Tibial artery (tissue), 4 donors: ENCODE data around the gene ARL3.
"Not testable (repeated sequence)": the region's sequence is repeated elsewhere in the genome, so short reads cannot be mapped to it uniquely, and the experiment has no call there.

ENCODE experiments used
- DNase-seq, 2 donors: peaks; one replicate each; pipeline ENCODE4 v3.0.0-alpha.2; 2019
- H3K27ac ChIP-seq, 2 donors: fragments of 200-600 bp; sonication (generic) in 1 of 2; 1 replicate in 1 of 2; 2 replicates in 1 of 2; pipeline ENCODE4 v1.5.1; 2018 to 2019; ENCODE audit warnings: mild to moderate bottlenecking in 1 of 2
- H3K27me3 ChIP-seq, 2 donors: fragments of 200-600 bp; sonication (generic) in 1 of 2; one replicate each; pipeline versions ENCODE4 v1.5.1 to v1.6.0; 2016 to 2019
- H3K36me3 ChIP-seq, 3 donors: fragments of 200-600 bp; sonication (generic) in 2 of 3; one replicate each; pipeline ENCODE4 v1.5.1; 2016 to 2019; ENCODE audit warnings: mild to moderate bottlenecking in 2 of 3
- H3K4me1 ChIP-seq, 4 donors: fragments of 200-600 bp; sonication (generic) in 2 of 4; 1 replicate in 3 of 4; 2 replicates in 1 of 4; pipeline ENCODE4 v1.5.1; 2016 to 2019
- H3K4me3 ChIP-seq, 2 donors: fragments of 200-600 bp; sonication (generic) in 1 of 2; 1 replicate in 1 of 2; 2 replicates in 1 of 2; pipeline ENCODE4 v1.5.1; 2018 to 2019; ENCODE audit warnings: mild to moderate bottlenecking in 2 of 2
- H3K9me3 ChIP-seq, 3 donors: fragments of 200-600 bp; sonication (generic) in 1 of 3; one replicate each; pipeline ENCODE4 v1.5.1; 2016 to 2019
- intact Hi-C: fragments of 100-400 bp; cut with DNase I; formaldehyde crosslinking; loops from one replicate; pipeline ENCODE4 v1.15.0; 2023; ENCODE audit warnings: low total_unique reads
- TF ChIP-seq, protein P1 (sequence below), 2 experiments: fragments of 200-600 bp in 1 of 2; fragments of 450-650 bp in 1 of 2; IDR thresholded peaks; one replicate each; pipeline ENCODE4 v1.5.1; 2017 to 2019; ENCODE audit warnings: antibody characterized with exemption in 2 of 2, mild to moderate bottlenecking in 1 of 2, moderate library complexity in 1 of 2

ARL3 gene

DNA sequence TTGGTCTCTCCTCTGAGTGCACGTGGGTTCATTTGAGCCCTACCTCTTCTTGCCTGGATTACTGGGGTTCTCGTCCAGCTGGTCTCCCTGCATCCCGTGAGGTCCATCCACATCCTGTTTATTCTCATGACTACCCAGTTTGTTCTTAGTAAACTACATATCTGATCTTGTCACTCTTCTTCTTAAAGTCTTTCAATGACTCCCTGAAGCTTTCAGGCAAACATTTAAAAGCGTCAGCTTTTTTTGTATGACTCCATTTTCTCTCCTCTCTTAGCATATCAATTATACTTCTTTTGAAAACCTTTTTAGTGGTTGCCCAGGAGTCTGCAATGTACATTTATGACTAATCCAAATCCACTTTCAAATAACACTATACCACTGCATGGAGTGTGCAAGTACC is 7.8 kb upstream of the ARL3 start:
- no peak for DNase-seq
- Histone ChIP-seq H3K27ac (no peak overlapping the region), H3K4me3 (no peak overlapping the region), H3K36me3 (peaks cover 0 to 7% (median 0%) of the 10 kb centered on the region in 3 donors), H3K9me3 (no peaks in the 10 kb centered on the region), H3K4me1 (peaks cover 0 to 5% (median 0%) of the 10 kb centered on the region in 4 donors), H3K27me3 (no peaks in the 10 kb centered on the region)
- intact Hi-C loops = no loop called here
- TF ChIP-seq, protein P1, sequence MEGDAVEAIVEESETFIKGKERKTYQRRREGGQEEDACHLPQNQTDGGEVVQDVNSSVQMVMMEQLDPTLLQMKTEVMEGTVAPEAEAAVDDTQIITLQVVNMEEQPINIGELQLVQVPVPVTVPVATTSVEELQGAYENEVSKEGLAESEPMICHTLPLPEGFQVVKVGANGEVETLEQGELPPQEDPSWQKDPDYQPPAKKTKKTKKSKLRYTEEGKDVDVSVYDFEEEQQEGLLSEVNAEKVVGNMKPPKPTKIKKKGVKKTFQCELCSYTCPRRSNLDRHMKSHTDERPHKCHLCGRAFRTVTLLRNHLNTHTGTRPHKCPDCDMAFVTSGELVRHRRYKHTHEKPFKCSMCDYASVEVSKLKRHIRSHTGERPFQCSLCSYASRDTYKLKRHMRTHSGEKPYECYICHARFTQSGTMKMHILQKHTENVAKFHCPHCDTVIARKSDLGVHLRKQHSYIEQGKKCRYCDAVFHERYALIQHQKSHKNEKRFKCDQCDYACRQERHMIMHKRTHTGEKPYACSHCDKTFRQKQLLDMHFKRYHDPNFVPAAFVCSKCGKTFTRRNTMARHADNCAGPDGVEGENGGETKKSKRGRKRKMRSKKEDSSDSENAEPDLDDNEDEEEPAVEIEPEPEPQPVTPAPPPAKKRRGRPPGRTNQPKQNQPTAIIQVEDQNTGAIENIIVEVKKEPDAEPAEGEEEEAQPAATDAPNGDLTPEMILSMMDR (IDR thresholded peaks at IDR 0.05) = no peak

DNA sequence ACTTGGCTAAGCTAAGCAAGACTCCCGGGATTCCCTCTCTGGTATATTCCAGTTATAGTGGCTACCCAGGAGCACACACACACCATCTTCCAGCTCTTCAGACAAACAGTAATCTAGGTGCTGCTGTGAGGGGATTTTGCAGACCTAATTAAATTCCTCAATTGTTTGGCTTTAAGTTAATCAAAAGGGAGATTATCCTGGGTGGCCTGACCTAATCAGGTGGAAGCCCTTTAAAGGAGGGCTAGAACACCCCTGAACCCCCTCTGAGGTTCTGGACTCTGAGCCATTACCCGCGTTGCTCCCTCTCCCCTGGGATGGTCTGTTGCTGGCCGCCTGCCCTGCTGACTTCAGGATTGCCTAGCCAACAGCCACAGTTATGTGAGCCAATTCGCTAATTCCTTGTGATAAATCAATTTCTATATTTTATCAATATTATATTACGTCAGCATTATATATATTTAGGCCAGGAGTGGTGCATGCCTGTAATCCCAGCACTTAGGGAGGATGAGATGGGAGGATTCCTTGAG is 6.6 kb upstream of the ARL3 start:
- H3K36me3 ChIP-seq = no peaks in the 10 kb centered on the region
- no peak for DNase-seq
- intact Hi-C loops = no loop called here
- no peak overlapping the region for H3K4me3 ChIP-seq
- H3K4me1 ChIP-seq = peaks cover 0 to 5% (median 0%) of the 10 kb centered on the region in 4 donors
- H3K27me3 ChIP-seq = no peaks in the 10 kb centered on the region
- H3K9me3 ChIP-seq = no peaks in the 10 kb centered on the region
- no peak overlapping the region for H3K27ac ChIP-seq
- TF ChIP-seq, protein P1 (IDR thresholded peaks at IDR 0.05) = no peak

- no peak for DNase-seq
- intact Hi-C loops = no loop called here
- Histone ChIP-seq H3K9me3 (no peaks in the 10 kb centered on the region), H3K4me1 (peaks cover 0 to 8% (median 1%) of the 10 kb centered on the region in 4 donors), H3K27me3 (no peaks in the 10 kb centered on the region), H3K27ac (no peak overlapping the region), H3K4me3 (no peak overlapping the region), H3K36me3 (no peaks in the 10 kb centered on the region)
- TF ChIP-seq, protein P1 (IDR thresholded peaks at IDR 0.05) = no peak
These were observed 6.1 kb upstream of the ARL3 start for GRCh38 chr10:102720337-102720736.

GRCh38 chr10:102718220-102718619 is 4.0 kb upstream of the ARL3 start:
- Histone ChIP-seq H3K36me3 (no peaks in the 10 kb centered on the region), H3K9me3 (no peaks in the 10 kb centered on the region), H3K4me1 (peaks cover 0 to 16% (median 7%) of the 10 kb centered on the region in 4 donors), H3K27ac (no peak overlapping the region), H3K27me3 (no peaks in the 10 kb centered on the region), H3K4me3 (no peak overlapping the region)
- no peak for DNase-seq
- intact Hi-C loops = loop anchor here (10.0 kb wide), 1 partner anchor 647 kb away; the partner anchor contains the start of gene TAF5
- TF ChIP-seq, protein P1 (IDR thresholded peaks at IDR 0.05) = no peak

- H3K27me3 ChIP-seq, DNase-seq, H3K36me3 ChIP-seq, H3K9me3 ChIP-seq, H3K4me3 ChIP-seq, H3K27ac ChIP-seq: not testable (repeated sequence)
- H3K4me1 ChIP-seq = peaks cover 0 to 25% (median 10%) of the 10 kb centered on the region in 4 donors
- intact Hi-C loops = loop anchor here (10.0 kb wide), 1 partner anchor 648 kb away; the partner anchor contains the start of gene TAF5
These were observed 2.8 kb upstream of the ARL3 start for GRCh38 chr10:102716900-102717565.

- TF ChIP-seq, protein P1 (IDR thresholded peaks at IDR 0.05) = no peak
- peaks cover 0 to 23% (median 10%) of the 10 kb centered on the region in 4 donors for H3K4me1 ChIP-seq
- DNase-seq = no peak
- H3K27ac ChIP-seq = no peak overlapping the region
- H3K36me3 ChIP-seq = no peaks in the 10 kb centered on the region
- H3K4me3 ChIP-seq = no peak overlapping the region
- H3K27me3 ChIP-seq = no peaks in the 10 kb centered on the region
- H3K9me3 ChIP-seq = no peaks in the 10 kb centered on the region
- intact Hi-C loops = loop anchor here (10.0 kb wide), 1 partner anchor 649 kb away; the partner anchor contains the start of gene TAF5
These were observed 1.7 kb upstream of the ARL3 start for GRCh38 chr10:102715880-102716279.
